HG03439 (cell line): ENCODE results near the gene TBCA.

Experiments
- ATAC-seq: cut with Tn5 transposase; IDR thresholded peaks from one replicate; pipeline ENCODE4 v1.9.1; 2021; ENCODE audit warnings: mild to moderate bottlenecking, moderate library complexity; ENCODE audit not compliant: unreplicated experiment

TBCA gene

GRCh38 chr5:77644371-77645157 lies 131.6 kb downstream of the TBCA start:
- no peak for ATAC-seq

GRCh38 chr5:77643654-77644370 lies 132.3 kb downstream of the TBCA start:
- ATAC-seq, result no peak

GRCh38 chr5:77642738-77643653 lies 133.1 kb downstream of the TBCA start:
- ATAC-seq, result no peak

GRCh38 chr5:77641963-77642737 lies 134.0 kb downstream of the TBCA start:
- ATAC-seq, result no peak

GRCh38 chr5:77641397-77641943 lies 134.7 kb downstream of the TBCA start:
- no peak for ATAC-seq
